HG03039 (cell line): ENCODE measurements around the gene MUC21.

Source experiments
- ATAC-seq: cut with Tn5 transposase; IDR thresholded peaks from one replicate; pipeline ENCODE4 v1.9.1; 2021; ENCODE audit warnings: mild to moderate bottlenecking, moderate library complexity; ENCODE audit not compliant: unreplicated experiment

MUC21 gene

GRCh38 chr6:30983439-30983838 is at the start of gene MUC21:
Gene MUC21, plus strand, starts transcription at chr6:30983718. Its CDS starts 241 bp downstream, at chr6:30983959.
- ATAC-seq, result no peak

- ATAC-seq, result no peak
These were observed 48.5 kb upstream of the MUC21 start for GRCh38 chr6:30935018-30935417.

GRCh38 chr6:30937265-30937664 is 46.3 kb upstream of the MUC21 start:
- ATAC-seq, result no peak

GRCh38 chr6:30938730-30939129 is 44.8 kb upstream of the MUC21 start:
- no peak for ATAC-seq

GRCh38 chr6:30939473-30939872 is 44.0 kb upstream of the MUC21 start:
- no peak for ATAC-seq

- ATAC-seq, result no peak
These were observed 43.0 kb upstream of the MUC21 start, which contains the start of gene MUCL3 for GRCh38 chr6:30940361-30940986. Gene MUCL3, plus strand, starts transcription at chr6:30940973. Its CDS starts 27 bp downstream, at chr6:30941000.

GRCh38 chr6:30942338-30943060 is 41.0 kb upstream of the MUC21 start:
- ATAC-seq, result no peak

- no peak for ATAC-seq
These were observed 39.5 kb upstream of the MUC21 start for GRCh38 chr6:30944051-30944450.

GRCh38 chr6:30945281-30945680 is 38.2 kb upstream of the MUC21 start:
- no peak for ATAC-seq

- no peak for ATAC-seq
These were observed 36.3 kb upstream of the MUC21 start for GRCh38 chr6:30947231-30947630.

GRCh38 chr6:30948811-30949210 is 34.7 kb upstream of the MUC21 start:
- ATAC-seq, result no peak

GRCh38 chr6:30951907-30952469 is 31.5 kb upstream of the MUC21 start:
- no peak for ATAC-seq

- no peak for ATAC-seq
These were observed 28.7 kb upstream of the MUC21 start for GRCh38 chr6:30954631-30955366.

- peak; percentile 48 for ATAC-seq
These were observed 28.0 kb upstream of the MUC21 start for GRCh38 chr6:30955367-30956042.

GRCh38 chr6:30957716-30958115 is 25.8 kb upstream of the MUC21 start:
- ATAC-seq, result no peak

GRCh38 chr6:30960907-30961673 is 22.4 kb upstream of the MUC21 start:
- no peak for ATAC-seq

- ATAC-seq, result no peak
These were observed 20.8 kb upstream of the MUC21 start for GRCh38 chr6:30962716-30963115.

- ATAC-seq, result no peak
These were observed 19.9 kb upstream of the MUC21 start for GRCh38 chr6:30963641-30964040.

GRCh38 chr6:30964075-30964474 is 19.4 kb upstream of the MUC21 start:
- no peak for ATAC-seq

- ATAC-seq, result no peak
These were observed 18.3 kb upstream of the MUC21 start for GRCh38 chr6:30965140-30965601.
